Activated CD4-positive, CD25-positive, alpha-beta regulatory T cell treated with anti-CD3 and anti-CD28 coated beads, Interleukin-2, amount 50 U/mL, for 16 hours (primary cell): Measurements from ENCODE around the gene CPA5.

Experiments used
- DNase-seq: peaks from one replicate; pipeline ENCODE4 v3.0.0-alpha.2; 2020; ENCODE audit warnings: low read depth, low spot score

CPA5 gene

DNA sequence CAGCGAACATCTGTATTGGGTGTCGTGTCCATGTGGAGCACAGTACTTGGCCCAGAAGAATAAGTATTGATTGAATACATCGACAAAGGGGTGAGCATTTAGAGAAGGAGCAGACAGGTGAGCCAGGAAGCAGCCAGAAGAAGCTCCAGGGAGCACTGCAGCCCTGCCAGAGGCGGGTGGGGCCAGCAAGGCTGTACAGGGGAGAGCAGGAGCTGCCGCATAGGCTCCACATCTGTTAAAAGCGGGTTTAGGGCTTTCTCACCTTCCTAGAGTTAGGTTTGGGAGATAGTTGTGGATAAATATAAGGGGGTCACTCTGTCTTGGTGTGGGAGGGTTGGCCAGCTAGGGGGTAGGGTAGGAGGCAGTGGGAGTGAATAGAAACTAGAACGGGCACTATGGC, 34.4 kb downstream of the CPA5 start:
- no peak for DNase-seq

DNA sequence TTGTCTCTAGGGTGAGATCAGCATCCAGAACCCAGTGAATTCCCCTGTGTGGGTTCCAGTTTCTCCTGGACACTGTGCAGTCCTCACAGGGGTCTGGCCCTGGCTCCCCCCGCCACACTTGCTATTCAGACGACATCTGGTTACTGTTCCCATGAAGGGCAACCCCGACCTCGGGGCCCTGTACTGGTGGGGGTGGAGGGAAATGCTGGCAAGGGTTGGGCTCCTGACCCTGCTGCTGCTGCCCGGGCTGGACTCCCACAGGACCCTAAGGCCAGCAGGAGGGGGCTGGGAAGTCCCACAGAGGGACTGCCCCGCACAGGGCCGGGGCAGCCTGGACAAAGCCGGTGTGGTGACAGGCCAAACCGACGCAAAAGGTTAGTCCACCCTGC, 34.9 kb downstream of the CPA5 start:
- no peak for DNase-seq

DNA sequence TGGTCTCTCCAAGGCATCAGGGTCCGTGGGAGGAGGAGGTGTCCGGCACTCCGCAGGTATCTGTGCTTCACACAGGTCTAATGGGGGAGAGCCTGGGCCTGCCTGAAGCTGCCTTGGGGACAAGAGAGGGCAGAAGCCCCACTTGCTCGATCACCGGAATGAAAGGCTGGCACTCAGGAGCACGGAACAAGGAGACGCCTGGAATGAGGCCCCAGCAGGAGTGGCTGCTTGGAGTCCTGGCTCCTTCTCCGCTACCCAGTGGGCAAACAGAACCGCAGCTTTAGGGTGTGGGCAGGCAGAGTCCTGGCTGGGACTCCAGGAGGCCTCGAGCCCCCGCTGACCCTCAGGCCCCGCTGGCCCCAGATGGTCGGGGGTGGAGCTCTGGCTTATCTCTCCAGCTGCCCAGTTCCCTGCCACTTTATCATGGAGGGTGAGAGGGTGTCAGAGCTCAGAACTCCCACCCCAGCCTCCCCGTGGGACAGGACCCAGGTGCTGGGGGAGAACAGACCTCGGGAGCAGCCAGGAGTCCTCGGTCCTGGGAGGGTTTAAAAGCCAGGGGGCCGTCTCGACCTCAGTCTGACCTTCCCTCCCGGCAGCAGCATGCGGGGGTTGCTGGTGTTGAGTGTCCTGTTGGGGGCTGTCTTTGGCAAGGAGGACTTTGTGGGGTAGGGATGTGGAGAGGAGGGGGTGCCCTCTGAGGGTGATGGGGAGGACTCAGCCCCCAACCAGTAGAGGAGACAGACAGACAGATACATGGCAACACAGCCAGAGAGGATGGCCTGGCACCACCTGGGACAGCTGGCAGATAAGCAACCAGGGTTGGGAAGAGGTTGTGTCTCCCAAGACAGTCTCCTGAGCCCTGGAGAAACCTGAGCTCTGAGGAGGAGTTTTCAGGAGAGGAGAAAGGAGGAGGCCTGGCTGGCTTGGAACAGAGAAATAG, 35.6 kb downstream of the CPA5 start, which contains the start of gene CPA1:
TSS of gene CPA1 (plus strand) at position 574 of the 940 bp plus-strand sequence. CDS start at position 601, 27 bp downstream.
- no peak for DNase-seq

DNA sequence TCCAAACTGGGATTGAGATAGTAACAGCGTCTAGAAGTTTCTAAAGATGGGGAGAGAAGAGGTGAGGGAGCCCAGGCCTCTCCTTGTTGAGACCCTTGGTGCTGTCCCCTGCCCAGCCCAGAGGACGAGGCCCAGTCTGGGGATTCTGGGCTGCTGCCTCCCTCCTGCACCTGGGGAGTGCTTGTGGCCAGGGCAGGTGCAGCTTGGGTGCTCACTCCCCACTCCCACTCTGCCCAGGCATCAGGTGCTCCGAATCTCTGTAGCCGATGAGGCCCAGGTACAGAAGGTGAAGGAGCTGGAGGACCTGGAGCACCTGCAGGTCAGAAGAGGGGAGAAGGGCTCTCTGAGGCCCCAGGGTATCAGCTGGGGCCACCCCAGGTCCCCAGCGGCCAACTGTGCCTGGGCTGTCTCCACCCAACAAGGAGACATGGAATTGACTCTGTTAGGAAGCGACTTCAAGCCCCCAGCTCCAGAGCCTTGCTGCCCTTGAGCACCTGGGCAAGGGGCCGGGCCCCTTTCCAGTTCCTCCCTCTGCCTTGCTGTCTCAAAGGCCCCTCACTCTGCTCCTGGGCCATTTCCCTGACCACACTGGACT, 36.3 kb downstream of the CPA5 start:
- DNase-seq: no peak

DNA sequence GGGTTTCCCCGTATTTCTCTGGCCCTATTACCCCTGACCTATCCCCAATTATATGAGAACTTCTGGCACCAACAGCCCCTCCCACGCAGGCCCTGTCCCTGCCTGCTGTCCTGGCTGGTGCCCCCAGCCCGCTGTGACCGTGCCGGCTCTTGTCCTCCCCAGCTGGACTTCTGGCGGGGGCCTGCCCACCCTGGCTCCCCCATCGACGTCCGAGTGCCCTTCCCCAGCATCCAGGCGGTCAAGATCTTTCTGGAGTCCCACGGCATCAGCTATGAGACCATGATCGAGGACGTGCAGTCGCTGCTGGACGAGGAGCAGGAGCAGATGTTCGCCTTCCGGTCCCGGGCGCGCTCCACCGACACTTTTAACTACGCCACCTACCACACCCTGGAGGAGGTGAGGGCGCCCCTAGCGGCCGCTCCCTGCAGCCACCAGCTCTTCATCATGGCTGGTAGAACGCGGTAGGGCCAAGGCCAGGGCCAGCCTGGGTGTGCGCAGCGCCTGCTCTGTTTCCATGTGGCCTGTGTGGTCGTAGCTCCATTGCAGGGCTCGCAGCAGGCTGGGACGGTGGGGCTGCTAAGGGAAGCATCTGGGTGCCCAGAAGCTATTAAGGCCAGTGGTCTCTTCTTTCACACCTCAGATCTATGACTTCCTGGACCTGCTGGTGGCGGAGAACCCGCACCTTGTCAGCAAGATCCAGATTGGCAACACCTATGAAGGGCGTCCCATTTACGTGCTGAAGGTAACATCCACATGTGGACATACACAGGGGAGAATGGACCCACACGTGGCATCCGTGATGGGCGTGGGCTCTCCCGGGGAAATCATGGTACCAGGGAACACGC, 37.1 kb downstream of the CPA5 start:
- no peak for DNase-seq

DNA sequence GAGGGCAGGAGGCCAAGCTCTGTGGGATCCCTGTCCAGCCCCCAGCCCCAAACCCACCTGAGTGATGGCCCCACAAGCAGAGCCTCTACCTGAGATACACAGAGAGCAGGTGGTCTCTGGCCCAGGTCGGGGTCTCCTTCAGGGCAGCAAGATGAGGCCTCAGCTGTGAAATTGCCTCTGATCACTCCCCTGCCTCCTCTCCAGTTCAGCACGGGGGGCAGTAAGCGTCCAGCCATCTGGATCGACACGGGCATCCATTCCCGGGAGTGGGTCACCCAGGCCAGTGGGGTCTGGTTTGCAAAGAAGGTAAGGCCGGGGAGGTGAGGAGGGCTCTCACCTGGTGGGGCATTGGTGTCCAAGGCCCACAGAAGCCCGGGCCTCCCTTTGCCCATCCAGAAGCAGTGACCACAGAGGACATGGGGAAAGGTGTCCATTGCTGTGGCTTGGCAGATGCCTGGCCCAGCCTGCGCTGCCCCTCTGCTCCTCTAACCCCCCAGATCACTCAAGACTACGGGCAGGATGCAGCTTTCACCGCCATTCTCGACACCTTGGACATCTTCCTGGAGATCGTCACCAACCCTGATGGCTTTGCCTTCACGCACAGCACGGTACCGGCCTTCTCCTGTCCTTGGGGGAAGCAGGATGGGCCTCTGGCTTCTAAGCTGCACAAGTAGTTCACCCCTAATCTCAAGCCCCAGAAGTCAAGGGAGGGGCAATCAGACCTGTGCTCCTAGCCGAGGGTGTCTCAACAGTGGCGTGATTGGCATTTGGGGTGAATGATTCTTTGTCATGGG, 38.8 kb downstream of the CPA5 start:
- DNase-seq: no peak

DNA sequence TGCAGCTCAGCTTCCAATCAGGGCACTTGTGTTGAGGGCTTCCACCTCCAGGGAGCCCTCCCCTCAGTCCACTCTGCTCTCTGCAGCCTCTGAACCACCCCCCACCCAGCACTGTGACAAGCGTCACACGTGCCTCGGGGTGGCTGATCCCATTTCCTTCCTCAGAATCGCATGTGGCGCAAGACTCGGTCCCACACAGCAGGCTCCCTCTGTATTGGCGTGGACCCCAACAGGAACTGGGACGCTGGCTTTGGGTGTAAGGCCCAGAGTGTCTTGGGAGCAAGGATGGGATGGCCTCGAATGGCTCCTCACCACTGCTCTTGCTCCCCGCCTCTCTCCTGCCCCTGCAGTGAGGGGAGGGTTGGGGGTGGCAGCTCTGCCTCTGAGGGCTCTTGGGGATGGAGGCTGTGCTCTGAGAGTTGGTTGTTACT, 39.8 kb downstream of the CPA5 start:
- no peak for DNase-seq

DNA sequence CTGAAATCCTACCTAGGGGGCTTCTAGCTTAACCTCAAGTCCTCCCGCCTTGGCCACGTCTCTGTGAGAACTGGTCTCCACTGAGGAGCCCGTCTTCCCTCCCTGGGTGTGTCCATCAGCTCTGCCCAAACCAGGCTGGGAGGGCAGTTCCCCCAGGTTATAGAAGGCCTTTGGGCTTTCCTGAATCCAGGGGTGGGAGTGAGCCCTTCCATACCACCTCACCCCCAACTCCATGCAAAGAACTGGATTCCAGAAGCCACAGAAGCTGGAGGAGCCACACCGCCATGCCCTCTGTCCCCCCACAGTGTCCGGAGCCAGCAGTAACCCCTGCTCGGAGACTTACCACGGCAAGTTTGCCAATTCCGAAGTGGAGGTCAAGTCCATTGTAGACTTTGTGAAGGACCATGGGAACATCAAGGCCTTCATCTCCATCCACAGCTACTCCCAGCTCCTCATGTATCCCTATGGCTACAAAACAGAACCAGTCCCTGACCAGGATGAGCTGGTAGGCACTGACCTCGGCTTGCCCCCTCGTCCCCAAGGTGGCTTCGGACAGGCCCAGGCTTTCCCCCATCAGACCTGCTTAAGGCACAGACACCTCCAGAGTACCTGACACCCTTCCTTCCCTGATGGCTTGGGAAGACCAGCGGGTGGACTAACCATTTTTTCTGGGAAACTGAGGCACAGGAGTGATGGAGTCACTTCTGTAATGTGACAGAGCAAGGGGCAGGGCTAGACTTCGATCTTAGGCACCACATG, 40.4 kb downstream of the CPA5 start:
- DNase-seq: no peak

DNA sequence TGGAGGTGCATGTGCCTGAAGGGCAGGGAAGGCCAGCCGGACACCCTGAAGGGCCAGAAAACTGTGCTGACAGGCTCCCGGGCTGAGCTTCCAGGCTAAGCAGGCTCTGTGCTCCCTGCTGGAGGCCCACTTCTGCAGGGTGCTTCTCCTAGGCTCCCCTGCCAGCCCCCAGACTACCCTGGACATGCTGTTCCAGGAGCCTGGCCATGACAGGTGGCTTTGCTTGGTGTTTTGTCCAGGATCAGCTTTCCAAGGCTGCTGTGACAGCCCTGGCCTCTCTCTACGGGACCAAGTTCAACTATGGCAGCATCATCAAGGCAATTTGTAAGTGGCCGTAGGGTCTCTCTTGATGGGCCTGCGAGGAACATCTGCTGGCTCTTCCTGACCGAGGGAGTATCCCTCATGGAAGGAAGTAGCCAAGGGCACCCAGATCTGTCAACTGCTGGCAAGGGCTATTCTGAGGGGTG, 41.0 kb downstream of the CPA5 start:
- no peak for DNase-seq

DNA sequence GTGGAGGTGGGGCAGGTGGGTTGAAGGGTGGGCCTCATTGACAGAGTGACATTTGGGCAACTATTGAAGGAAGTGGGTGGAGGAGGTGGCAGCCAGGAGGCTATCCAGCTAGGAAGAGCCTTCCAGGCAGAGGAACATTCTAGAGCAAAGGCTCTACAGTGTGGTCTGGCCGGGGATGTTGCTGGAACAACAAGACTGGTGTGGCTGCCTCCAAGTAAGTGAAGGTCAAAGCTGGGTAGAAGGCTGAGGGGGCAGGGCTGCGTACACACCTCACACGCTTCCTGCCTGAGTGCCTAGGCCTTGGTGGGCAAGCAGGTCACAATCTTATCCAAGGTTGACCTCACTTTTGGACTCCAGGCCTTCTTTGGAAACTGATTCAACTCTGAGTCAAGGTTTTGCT, 42.3 kb downstream of the CPA5 start:
- no peak for DNase-seq

DNA sequence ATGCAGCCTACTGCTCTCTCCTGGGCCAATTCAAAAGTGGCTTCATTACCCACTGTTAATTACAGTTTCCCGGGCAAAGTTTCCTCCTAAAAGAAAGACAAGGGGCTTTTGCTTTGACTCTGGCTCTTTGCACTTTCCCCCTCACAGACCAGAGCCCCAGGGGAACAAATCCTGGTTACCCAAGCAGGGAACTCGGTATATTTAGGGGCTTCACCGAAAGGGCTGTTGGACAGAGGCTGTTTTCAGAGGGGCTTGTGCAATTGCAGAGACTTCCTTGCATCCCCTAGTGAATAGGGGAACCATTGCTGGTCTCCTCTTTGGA, 42.7 kb downstream of the CPA5 start:
- DNase-seq: no peak

DNA sequence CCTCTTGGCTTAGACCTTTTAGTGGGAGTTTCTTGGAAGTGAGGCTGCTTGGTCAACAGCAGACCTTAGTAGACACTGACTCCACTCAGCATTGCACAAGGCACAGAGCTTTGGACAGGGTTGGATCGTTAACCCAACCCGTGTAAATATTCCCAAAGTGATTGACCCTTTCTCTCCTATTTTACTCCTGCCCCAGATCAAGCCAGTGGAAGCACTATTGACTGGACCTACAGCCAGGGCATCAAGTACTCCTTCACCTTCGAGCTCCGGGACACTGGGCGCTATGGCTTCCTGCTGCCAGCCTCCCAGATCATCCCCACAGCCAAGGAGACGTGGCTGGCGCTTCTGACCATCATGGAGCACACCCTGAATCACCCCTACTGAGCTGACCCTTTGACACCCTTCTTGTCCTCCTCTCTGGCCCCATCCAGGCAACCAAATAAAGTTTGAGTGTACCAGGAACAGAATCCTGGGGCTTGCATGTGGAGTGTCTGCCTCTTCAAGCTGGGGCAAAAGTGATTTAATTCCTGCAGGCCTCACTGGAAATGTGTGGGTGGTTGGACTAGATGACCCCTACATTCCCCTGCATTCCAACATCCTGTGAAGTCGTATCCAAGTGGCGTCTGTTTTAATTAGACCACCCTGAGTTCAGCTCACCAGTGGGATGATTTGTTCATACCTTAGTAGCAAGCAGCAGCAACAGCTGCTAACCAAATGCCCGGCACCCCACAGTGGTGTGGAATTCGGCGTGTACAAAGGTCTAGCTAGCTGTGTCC, 43.2 kb downstream of the CPA5 start:
- no peak for DNase-seq

DNA sequence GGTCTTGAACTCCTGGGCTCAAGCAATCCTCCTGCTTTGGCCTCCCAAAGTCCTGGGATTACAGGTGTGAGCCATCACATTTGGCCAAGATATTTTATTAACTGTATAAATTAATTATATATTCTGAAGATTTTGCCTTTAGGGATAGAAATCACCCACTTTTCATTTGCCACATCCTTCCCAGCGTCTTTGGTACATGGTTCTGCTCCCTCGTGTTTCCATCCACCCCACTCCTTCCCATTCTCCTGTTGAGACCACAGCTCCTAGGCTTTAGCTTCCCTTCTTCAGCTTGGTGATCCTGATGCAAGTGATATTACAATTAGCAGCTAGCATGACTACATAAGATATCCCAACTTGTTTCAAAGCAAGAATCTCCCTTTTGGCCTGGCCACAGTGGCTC, 44.1 kb downstream of the CPA5 start:
- no peak for DNase-seq

DNA sequence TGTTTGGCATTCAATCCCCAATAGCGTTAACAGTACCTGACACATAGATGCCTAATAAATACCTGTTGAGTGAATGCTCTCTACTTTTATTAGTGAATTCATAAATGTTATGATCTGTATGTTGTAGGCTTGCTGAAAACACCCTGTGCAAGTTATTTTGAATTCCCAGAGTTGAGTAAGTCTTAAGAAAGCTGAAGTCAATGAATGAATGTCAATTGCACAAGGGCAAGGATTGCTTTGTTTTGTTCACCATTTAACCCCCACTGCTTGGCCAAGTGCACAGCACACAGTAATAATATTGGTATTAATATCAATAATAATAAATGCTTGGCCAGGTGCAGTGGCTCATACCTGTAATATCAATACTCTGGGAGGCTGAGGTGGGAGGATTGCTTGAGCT, 45.9 kb downstream of the CPA5 start:
- no peak for DNase-seq

DNA sequence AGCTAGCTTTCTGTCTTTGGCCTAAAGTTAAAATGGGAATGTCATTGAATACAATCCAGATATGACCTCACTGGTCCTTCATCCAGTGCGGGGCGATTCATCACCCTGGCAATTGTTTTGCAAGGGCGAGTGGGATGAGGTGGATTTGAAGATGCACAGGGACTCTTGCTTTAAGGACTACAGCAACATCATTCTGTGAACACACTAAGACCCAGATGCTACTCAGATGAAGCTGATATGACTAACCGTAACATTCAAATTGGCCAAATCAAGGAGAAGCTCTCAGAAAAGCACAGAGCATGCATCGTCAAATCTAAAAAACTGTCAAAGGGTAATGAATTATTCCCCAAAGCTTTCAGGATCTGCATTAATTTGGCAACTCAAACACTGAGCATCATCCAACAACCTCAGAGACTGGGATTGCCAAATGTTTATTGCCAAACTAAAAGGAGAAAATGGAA, 48.5 kb downstream of the CPA5 start:
- no peak for DNase-seq

DNA sequence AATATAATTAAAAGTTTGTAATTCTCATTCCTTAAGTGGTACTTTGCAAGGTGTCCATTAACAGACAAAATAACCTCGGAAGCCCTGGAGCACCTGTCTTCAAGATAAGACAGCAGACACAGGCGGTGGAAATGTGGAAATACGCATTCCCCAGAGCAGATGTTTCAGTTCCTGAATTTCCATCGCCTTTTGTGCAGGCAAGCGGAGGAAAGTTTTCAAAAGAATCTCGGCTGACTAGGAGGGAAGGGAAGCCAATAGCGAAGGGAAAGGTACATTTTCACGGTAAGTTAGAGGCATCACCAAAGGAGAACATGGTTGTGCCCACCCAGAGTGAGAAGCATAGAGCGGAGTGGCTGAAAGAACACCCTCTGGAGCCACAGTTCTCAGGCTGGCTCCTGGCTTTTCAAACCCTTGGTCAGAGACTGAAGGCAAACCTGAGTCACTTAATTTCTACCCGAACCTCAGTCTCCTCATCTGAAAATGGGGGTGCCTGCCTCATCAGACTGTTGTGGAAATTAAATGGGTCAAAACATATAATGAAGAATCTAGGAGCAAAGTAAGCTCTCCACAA, 49.3 kb downstream of the CPA5 start:
- DNase-seq: no peak

DNA sequence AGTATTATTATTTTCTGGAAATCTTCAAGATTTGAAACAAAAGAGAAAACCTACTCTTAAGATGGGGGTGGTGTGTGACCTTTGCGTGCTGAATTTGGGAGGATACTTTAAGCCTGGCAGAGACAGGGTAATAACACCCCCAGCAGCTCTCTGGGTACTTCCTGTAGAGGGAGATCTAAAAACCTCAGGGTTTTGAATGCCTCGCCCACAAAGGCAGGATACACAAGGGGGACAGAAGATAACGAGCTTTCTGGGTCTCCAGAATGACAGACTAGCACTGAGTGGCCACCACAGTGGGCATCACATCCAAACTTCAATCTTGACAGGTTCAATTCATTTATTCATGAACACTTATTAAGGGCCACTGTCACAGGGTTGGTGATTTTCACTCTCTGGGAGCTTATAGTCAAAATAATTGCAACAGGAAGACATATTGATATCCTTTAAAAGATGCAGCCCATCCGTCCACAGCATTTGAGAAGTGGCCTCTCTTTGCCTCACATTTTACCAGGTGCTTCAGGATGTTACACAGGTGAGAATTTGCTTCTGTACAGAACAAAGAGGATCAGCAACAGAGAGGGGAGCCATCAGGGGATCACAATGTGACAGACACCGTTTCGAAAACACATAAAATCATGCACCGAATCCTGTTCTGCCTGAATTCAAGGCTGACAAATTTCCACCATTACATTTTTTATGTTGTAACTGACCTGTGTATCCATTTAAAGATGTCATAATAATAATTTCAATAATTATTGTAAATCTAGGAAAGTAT, 50.0 kb downstream of the CPA5 start:
- DNase-seq: no peak

DNA sequence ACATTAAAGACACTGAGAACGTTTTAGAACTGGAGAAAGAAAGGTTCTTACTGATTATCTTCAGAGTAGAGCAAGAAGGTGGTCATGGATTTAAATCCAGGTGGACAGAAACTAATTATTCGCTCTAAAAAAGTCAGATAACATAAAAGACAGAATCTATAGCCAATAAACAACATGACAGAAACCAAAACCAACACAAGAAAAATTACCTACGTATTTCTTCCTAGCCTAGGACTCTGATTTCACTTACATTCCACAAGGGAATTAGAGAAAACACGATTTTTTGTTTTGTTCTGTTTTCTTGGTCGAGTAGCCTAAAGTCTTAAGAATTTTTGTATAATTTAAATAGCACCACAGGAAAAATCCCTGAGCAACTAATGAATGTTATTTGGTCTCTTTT, 50.8 kb downstream of the CPA5 start:
- DNase-seq: no peak

DNA sequence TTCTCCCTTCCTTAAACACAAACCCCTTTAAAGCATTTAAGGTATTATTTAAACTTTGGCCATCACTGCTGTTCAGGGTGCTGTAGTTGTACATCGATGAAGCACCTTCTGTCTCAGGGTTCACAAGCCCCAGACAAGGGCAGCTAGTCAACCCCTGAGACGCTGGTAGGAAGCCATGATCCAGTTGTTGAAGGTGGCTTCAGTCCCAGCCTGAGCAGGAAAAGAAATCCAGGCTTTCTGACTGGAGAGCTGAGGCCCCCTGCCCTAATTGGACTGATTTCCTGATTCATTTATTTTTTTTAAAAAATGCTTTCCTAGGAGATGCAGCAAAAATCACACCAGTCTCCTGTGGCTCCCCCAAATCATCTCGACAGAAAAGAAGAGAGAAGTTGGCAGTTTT, 51.5 kb downstream of the CPA5 start:
- no peak for DNase-seq
